ENCODE data around the gene TRPM8.

TRPM8 gene

GRCh38 chr2:233912691-233913423 is 4.3 kb upstream of the TRPM8 start:
- Histone ChIP-seq H3K4me1 (ENCODE audit: control insufficient read depth in 1 of 2, insufficient read depth in 2 of 2, low read length in 2 of 2) (no peaks in the 10 kb centered on the region), H3K9me3 (ENCODE audit: control insufficient read depth in 1 of 2, low read length in 2 of 2) (no peaks in the 10 kb centered on the region), H3K36me3 (ENCODE audit: control insufficient read depth in 1 of 2, insufficient read depth in 2 of 2, low read length in 2 of 2) (no peaks in the 10 kb centered on the region), H3K27me3 (ENCODE audit: low read depth, low read length) (no peaks in the 10 kb centered on the region), H3K27ac (ENCODE audit: low read length) (no peak overlapping the region), H3K4me3 (ENCODE audit: low read depth in 1 of 2, low read length in 2 of 2) (no peak overlapping the region)

GRCh38 chr2:233915128-233915527 is 2.0 kb upstream of the TRPM8 start:
- Histone ChIP-seq H3K27me3 (ENCODE audit: low read depth, low read length) (no peaks in the 10 kb centered on the region), H3K27ac (ENCODE audit: low read length) (no peak overlapping the region), H3K9me3 (ENCODE audit: control insufficient read depth in 1 of 2, low read length in 2 of 2) (no peaks in the 10 kb centered on the region), H3K4me1 (ENCODE audit: control insufficient read depth in 1 of 2, insufficient read depth in 2 of 2, low read length in 2 of 2) (no peaks in the 10 kb centered on the region), H3K36me3 (ENCODE audit: control insufficient read depth in 1 of 2, insufficient read depth in 2 of 2, low read length in 2 of 2) (no peaks in the 10 kb centered on the region), H3K4me3 (ENCODE audit: low read depth in 1 of 2, low read length in 2 of 2) (no peak overlapping the region)

- Histone ChIP-seq H3K4me3 (ENCODE audit: low read depth in 1 of 2, low read length in 2 of 2) (no peak overlapping the region), H3K36me3 (ENCODE audit: control insufficient read depth in 1 of 2, insufficient read depth in 2 of 2, low read length in 2 of 2) (no peaks in the 10 kb centered on the region), H3K9me3 (ENCODE audit: control insufficient read depth in 1 of 2, low read length in 2 of 2) (no peaks in the 10 kb centered on the region), H3K27me3 (ENCODE audit: low read depth, low read length) (no peaks in the 10 kb centered on the region), H3K4me1 (ENCODE audit: control insufficient read depth in 1 of 2, insufficient read depth in 2 of 2, low read length in 2 of 2) (no peaks in the 10 kb centered on the region), H3K27ac (ENCODE audit: low read length) (no peak overlapping the region)
Observed at GRCh38 chr2:233919319-233919718, 2.1 kb downstream of the TRPM8 start.

GRCh38 chr2:233919938-233920337 is 2.8 kb downstream of the TRPM8 start:
- Histone ChIP-seq H3K36me3 (ENCODE audit: control insufficient read depth in 1 of 2, insufficient read depth in 2 of 2, low read length in 2 of 2) (no peaks in the 10 kb centered on the region), H3K4me1 (ENCODE audit: control insufficient read depth in 1 of 2, insufficient read depth in 2 of 2, low read length in 2 of 2) (no peaks in the 10 kb centered on the region), H3K27me3 (ENCODE audit: low read depth, low read length) (no peaks in the 10 kb centered on the region), H3K9me3 (ENCODE audit: control insufficient read depth in 1 of 2, low read length in 2 of 2) (no peaks in the 10 kb centered on the region), H3K27ac (ENCODE audit: low read length) (no peak overlapping the region), H3K4me3 (ENCODE audit: low read depth in 1 of 2, low read length in 2 of 2) (no peak overlapping the region)

GRCh38 chr2:233922471-233922870 is 5.3 kb downstream of the TRPM8 start:
- no peaks in the 10 kb centered on the region for H3K4me1 ChIP-seq (ENCODE audit: control insufficient read depth in 1 of 2, insufficient read depth in 2 of 2, low read length in 2 of 2)
- no peaks in the 10 kb centered on the region for H3K36me3 ChIP-seq (ENCODE audit: control insufficient read depth in 1 of 2, insufficient read depth in 2 of 2, low read length in 2 of 2)
- H3K4me3 ChIP-seq (ENCODE audit: low read depth in 1 of 2, low read length in 2 of 2), result no peak overlapping the region
- H3K27ac ChIP-seq (ENCODE audit: low read length), result no peak overlapping the region
- H3K9me3 ChIP-seq (ENCODE audit: control insufficient read depth in 1 of 2, low read length in 2 of 2), result no peaks in the 10 kb centered on the region
- no peaks in the 10 kb centered on the region for H3K27me3 ChIP-seq (ENCODE audit: low read depth, low read length)

- Histone ChIP-seq H3K36me3 (ENCODE audit: control insufficient read depth in 1 of 2, insufficient read depth in 2 of 2, low read length in 2 of 2) (no peaks in the 10 kb centered on the region), H3K27ac (ENCODE audit: low read length) (no peak overlapping the region), H3K9me3 (ENCODE audit: control insufficient read depth in 1 of 2, low read length in 2 of 2) (no peaks in the 10 kb centered on the region), H3K4me1 (ENCODE audit: control insufficient read depth in 1 of 2, insufficient read depth in 2 of 2, low read length in 2 of 2) (no peaks in the 10 kb centered on the region), H3K4me3 (ENCODE audit: low read depth in 1 of 2, low read length in 2 of 2) (no peak overlapping the region), H3K27me3 (ENCODE audit: low read depth, low read length) (no peaks in the 10 kb centered on the region)
Observed at GRCh38 chr2:233925402-233925801, 8.2 kb downstream of the TRPM8 start.

GRCh38 chr2:233926806-233927205 is 9.6 kb downstream of the TRPM8 start:
- Histone ChIP-seq H3K9me3 (ENCODE audit: control insufficient read depth in 1 of 2, low read length in 2 of 2) (no peaks in the 10 kb centered on the region), H3K4me3 (ENCODE audit: low read depth in 1 of 2, low read length in 2 of 2) (no peak overlapping the region), H3K36me3 (ENCODE audit: control insufficient read depth in 1 of 2, insufficient read depth in 2 of 2, low read length in 2 of 2) (no peaks in the 10 kb centered on the region), H3K4me1 (ENCODE audit: control insufficient read depth in 1 of 2, insufficient read depth in 2 of 2, low read length in 2 of 2) (no peaks in the 10 kb centered on the region), H3K27me3 (ENCODE audit: low read depth, low read length) (no peaks in the 10 kb centered on the region), H3K27ac (ENCODE audit: low read length) (no peak overlapping the region)

- H3K9me3 ChIP-seq (ENCODE audit: control insufficient read depth in 1 of 2, low read length in 2 of 2), result no peaks in the 10 kb centered on the region
- H3K27me3 ChIP-seq (ENCODE audit: low read depth, low read length), result no peaks in the 10 kb centered on the region
- no peak overlapping the region for H3K27ac ChIP-seq (ENCODE audit: low read length)
- H3K36me3 ChIP-seq (ENCODE audit: control insufficient read depth in 1 of 2, insufficient read depth in 2 of 2, low read length in 2 of 2), result no peaks in the 10 kb centered on the region
- no peaks in the 10 kb centered on the region for H3K4me1 ChIP-seq (ENCODE audit: control insufficient read depth in 1 of 2, insufficient read depth in 2 of 2, low read length in 2 of 2)
- no peak overlapping the region for H3K4me3 ChIP-seq (ENCODE audit: low read depth in 1 of 2, low read length in 2 of 2)
Observed at GRCh38 chr2:233928594-233929351, 11.6 kb downstream of the TRPM8 start.

- Histone ChIP-seq H3K27ac (ENCODE audit: low read length) (no peak overlapping the region), H3K4me3 (ENCODE audit: low read depth in 1 of 2, low read length in 2 of 2) (no peak overlapping the region), H3K4me1 (ENCODE audit: control insufficient read depth in 1 of 2, insufficient read depth in 2 of 2, low read length in 2 of 2) (no peaks in the 10 kb centered on the region), H3K9me3 (ENCODE audit: control insufficient read depth in 1 of 2, low read length in 2 of 2) (no peaks in the 10 kb centered on the region), H3K27me3 (ENCODE audit: low read depth, low read length) (no peaks in the 10 kb centered on the region), H3K36me3 (ENCODE audit: control insufficient read depth in 1 of 2, insufficient read depth in 2 of 2, low read length in 2 of 2) (no peaks in the 10 kb centered on the region)
Observed at GRCh38 chr2:233929352-233930022, 12.3 kb downstream of the TRPM8 start.

GRCh38 chr2:233934524-233934923 is 17.4 kb downstream of the TRPM8 start:
- no peak overlapping the region for H3K4me3 ChIP-seq (ENCODE audit: low read depth in 1 of 2, low read length in 2 of 2)
- H3K27me3 ChIP-seq (ENCODE audit: low read depth, low read length), result peaks cover 13% of the 10 kb centered on the region
- no peaks in the 10 kb centered on the region for H3K9me3 ChIP-seq (ENCODE audit: control insufficient read depth in 1 of 2, low read length in 2 of 2)
- H3K36me3 ChIP-seq (ENCODE audit: control insufficient read depth in 1 of 2, insufficient read depth in 2 of 2, low read length in 2 of 2), result no peaks in the 10 kb centered on the region
- no peaks in the 10 kb centered on the region for H3K4me1 ChIP-seq (ENCODE audit: control insufficient read depth in 1 of 2, insufficient read depth in 2 of 2, low read length in 2 of 2)
- no peak overlapping the region for H3K27ac ChIP-seq (ENCODE audit: low read length)

GRCh38 chr2:233935426-233935825 is 18.3 kb downstream of the TRPM8 start:
- H3K36me3 ChIP-seq (ENCODE audit: control insufficient read depth in 1 of 2, insufficient read depth in 2 of 2, low read length in 2 of 2), result no peaks in the 10 kb centered on the region
- no peaks in the 10 kb centered on the region for H3K9me3 ChIP-seq (ENCODE audit: control insufficient read depth in 1 of 2, low read length in 2 of 2)
- no peaks in the 10 kb centered on the region for H3K4me1 ChIP-seq (ENCODE audit: control insufficient read depth in 1 of 2, insufficient read depth in 2 of 2, low read length in 2 of 2)
- peaks cover 13% of the 10 kb centered on the region for H3K27me3 ChIP-seq (ENCODE audit: low read depth, low read length)
- no peak overlapping the region for H3K27ac ChIP-seq (ENCODE audit: low read length)
- H3K4me3 ChIP-seq (ENCODE audit: low read depth in 1 of 2, low read length in 2 of 2), result no peak overlapping the region
